Smooth muscle cell (in vitro differentiated cells): ENCODE results near the gene DNM3. TPM values are rescaled to one million over a fixed set of nuclear protein-coding genes. Genes with fewer than 3 reads are reported as not detected.

Experiments
- DNase-seq: peaks from one replicate; lab custom pipeline; 2025; ENCODE audit not compliant: unreplicated experiment; lab: John Stamatoyannopoulos, UW
- H2AFZ ChIP-seq: fragments of 200-600 bp; sonication (generic); 2 replicates; pipeline ENCODE4 v1.6.0; 2016; ENCODE audit warnings: antibody characterized with exemption, low read depth, mild to moderate bottlenecking
- H3F3A ChIP-seq: fragments of 200-600 bp; sonication (generic); 2 replicates; pipeline ENCODE4 v1.6.0; 2017; ENCODE audit warnings: antibody characterized with exemption, low read depth
- H3K27ac ChIP-seq: fragments of 200-600 bp; sonication (generic); 2 replicates; pipeline ENCODE4 v1.5.1; 2016; ENCODE audit warnings: low read depth, mild to moderate bottlenecking
- H3K27me3 ChIP-seq: fragments of 200-600 bp; sonication (generic); 2 replicates; pipeline ENCODE4 v1.6.1; 2016; ENCODE audit warnings: low read depth, mild to moderate bottlenecking
- H3K36me3 ChIP-seq: fragments of 200-600 bp; sonication (generic); 2 replicates; pipeline ENCODE4 v1.5.1; 2016; ENCODE audit warnings: low read depth
- H3K4me1 ChIP-seq: fragments of 200-600 bp; sonication (generic); 2 replicates; pipeline ENCODE4 v1.5.1; 2016; ENCODE audit warnings: low read depth
- H3K4me2 ChIP-seq: fragments of 200-600 bp; sonication (generic); 2 replicates; pipeline ENCODE4 v1.6.0; 2016; ENCODE audit warnings: mild to moderate bottlenecking
- H3K4me3 ChIP-seq: fragments of 200-600 bp; sonication (generic); 2 replicates; pipeline ENCODE4 v1.5.1; 2016; ENCODE audit warnings: mild to moderate bottlenecking
- H3K79me2 ChIP-seq: fragments of 200-600 bp; sonication (generic); 2 replicates; pipeline ENCODE4 v1.6.0; 2016; ENCODE audit warnings: low read depth, mild to moderate bottlenecking
- H3K9ac ChIP-seq: fragments of 200-600 bp; sonication (generic); 2 replicates; pipeline ENCODE4 v1.6.0; 2016; ENCODE audit warnings: low read depth
- H3K9me3 ChIP-seq: fragments of 200-600 bp; sonication (generic); replicated peaks from 2 replicates; pipeline ENCODE4 v1.5.1; 2016; ENCODE audit warnings: low read depth
- H4K20me1 ChIP-seq: fragments of 200-600 bp; sonication (generic); 2 replicates; pipeline ENCODE4 v1.6.0; 2016; ENCODE audit warnings: low read depth
- WGBS: methylation state at CpG from one replicate; pipeline ENCODE4 v1.1.7; 2016; ENCODE audit warnings: low lambda C conversion rate; 5-methylcytosine and 5-hydroxymethylcytosine counted together
- polyA plus RNA-seq: library from polyadenylated mRNA; unstranded; fragments of >200 nt; fragmentation: Nextera tagmentation; extraction: Ambion mirVana; gene quantifications from 2 replicates; pipeline ENCODE4 v1.2.1, GENCODE V29; 2016
- total RNA-seq: library from RNA; depleted of rRNA; stranded (reverse); fragments of >200 nt; gene quantifications from 2 replicates; pipeline ENCODE4 v1.2.3, GENCODE V29; 2014
- TF ChIP-seq, protein P1 (sequence below): fragments of 200-600 bp; sonication (generic); IDR thresholded peaks from 2 replicates; pipeline ENCODE4 v1.5.1; 2017; ENCODE audit warnings: borderline replicate concordance, mild to moderate bottlenecking, antibody characterized with exemption; ENCODE audit not compliant: insufficient read depth, poor library complexity, severe bottlenecking

The DNM3 gene
- total and polyA plus RNA-seq, 2 experiments from 2014 or later: 1.7 to 3.0 TPM

DNA sequence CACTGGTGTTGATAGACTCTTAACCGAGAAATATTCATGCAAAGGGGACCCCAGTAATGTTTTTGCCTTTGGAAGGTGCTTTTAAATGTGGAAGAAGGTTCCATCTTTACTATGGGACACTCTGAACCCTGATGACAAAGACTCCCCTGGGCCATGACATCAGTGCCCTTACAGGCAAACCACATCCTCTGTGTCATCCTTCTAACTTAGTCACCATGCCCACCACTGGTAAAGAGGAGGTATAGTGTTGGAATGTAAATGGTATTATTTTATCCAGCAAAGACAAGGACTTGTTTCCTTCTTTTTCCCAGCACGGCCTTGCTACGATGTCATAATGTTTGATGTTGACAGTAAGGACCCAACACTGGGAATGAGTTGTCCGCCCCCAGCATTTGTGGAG is 47.2 kb upstream of the DNM3 start:
- no peaks in the 10 kb centered on the region for H3K9me3 ChIP-seq
- peak overlapping the region; percentile 56 for H3K4me2 ChIP-seq
- H3K36me3 ChIP-seq: peaks cover 10% of the 10 kb centered on the region
- no peaks in the 10 kb centered on the region for H3F3A ChIP-seq
- H3K4me3 ChIP-seq: no peak overlapping the region
- no peak for DNase-seq
- TF ChIP-seq, protein P1, sequence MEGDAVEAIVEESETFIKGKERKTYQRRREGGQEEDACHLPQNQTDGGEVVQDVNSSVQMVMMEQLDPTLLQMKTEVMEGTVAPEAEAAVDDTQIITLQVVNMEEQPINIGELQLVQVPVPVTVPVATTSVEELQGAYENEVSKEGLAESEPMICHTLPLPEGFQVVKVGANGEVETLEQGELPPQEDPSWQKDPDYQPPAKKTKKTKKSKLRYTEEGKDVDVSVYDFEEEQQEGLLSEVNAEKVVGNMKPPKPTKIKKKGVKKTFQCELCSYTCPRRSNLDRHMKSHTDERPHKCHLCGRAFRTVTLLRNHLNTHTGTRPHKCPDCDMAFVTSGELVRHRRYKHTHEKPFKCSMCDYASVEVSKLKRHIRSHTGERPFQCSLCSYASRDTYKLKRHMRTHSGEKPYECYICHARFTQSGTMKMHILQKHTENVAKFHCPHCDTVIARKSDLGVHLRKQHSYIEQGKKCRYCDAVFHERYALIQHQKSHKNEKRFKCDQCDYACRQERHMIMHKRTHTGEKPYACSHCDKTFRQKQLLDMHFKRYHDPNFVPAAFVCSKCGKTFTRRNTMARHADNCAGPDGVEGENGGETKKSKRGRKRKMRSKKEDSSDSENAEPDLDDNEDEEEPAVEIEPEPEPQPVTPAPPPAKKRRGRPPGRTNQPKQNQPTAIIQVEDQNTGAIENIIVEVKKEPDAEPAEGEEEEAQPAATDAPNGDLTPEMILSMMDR: no peak
- H3K27me3 ChIP-seq: no peaks in the 10 kb centered on the region
- WGBS: 57% methylated on average over 4 of the region's 4 CpGs
- H4K20me1 ChIP-seq: no peaks in the 10 kb centered on the region
- peak overlapping the region; percentile 99 for H3K27ac ChIP-seq
- H2AFZ ChIP-seq: peak overlapping the region; percentile 45
- H3K4me1 ChIP-seq: no peaks in the 10 kb centered on the region
- no peaks in the 10 kb centered on the region for H3K79me2 ChIP-seq
- H3K9ac ChIP-seq: peak overlapping the region; percentile 86

- Histone ChIP-seq H3K4me3 (no peak overlapping the region), H3K9me3 (no peaks in the 10 kb centered on the region), H4K20me1 (no peaks in the 10 kb centered on the region), H3K27me3 (no peaks in the 10 kb centered on the region), H3K27ac (no peak overlapping the region), H3F3A (no peaks in the 10 kb centered on the region), H3K79me2 (no peaks in the 10 kb centered on the region), H2AFZ (no peak overlapping the region), H3K4me2 (no peak overlapping the region), H3K4me1 (no peaks in the 10 kb centered on the region), H3K36me3 (peaks cover 6% of the 10 kb centered on the region), H3K9ac (no peak overlapping the region)
- DNase-seq: no peak
- TF ChIP-seq, protein P1: no peak
- 92% methylated on average over 5 of the region's 5 CpGs for WGBS
Measured at GRCh38 chr1:171796592-171796991, 44.7 kb upstream of the DNM3 start.

- Histone ChIP-seq H3K79me2 (no peaks in the 10 kb centered on the region), H4K20me1 (no peaks in the 10 kb centered on the region), H3K27ac (no peak overlapping the region), H3K4me2 (no peak overlapping the region), H3K27me3 (no peaks in the 10 kb centered on the region), H3K9ac (no peak overlapping the region), H2AFZ (no peak overlapping the region), H3K36me3 (no peaks in the 10 kb centered on the region), H3K9me3 (no peaks in the 10 kb centered on the region), H3K4me1 (no peaks in the 10 kb centered on the region), H3K4me3 (no peak overlapping the region), H3F3A (no peaks in the 10 kb centered on the region)
- no peak for DNase-seq
- 91% methylated on average over 3 of the region's 3 CpGs for WGBS
- TF ChIP-seq, protein P1: no peak
Measured at GRCh38 chr1:171798311-171798710, 43.0 kb upstream of the DNM3 start.

- Histone ChIP-seq H3K27ac (no peak overlapping the region), H3K9ac (no peak overlapping the region), H4K20me1 (no peaks in the 10 kb centered on the region), H3K79me2 (no peaks in the 10 kb centered on the region), H3K36me3 (no peaks in the 10 kb centered on the region), H3K9me3 (no peaks in the 10 kb centered on the region), H3K4me3 (no peak overlapping the region), H3K4me1 (no peaks in the 10 kb centered on the region), H3F3A (no peaks in the 10 kb centered on the region), H2AFZ (no peak overlapping the region), H3K4me2 (no peak overlapping the region), H3K27me3 (no peaks in the 10 kb centered on the region)
- TF ChIP-seq, protein P1: no peak
- DNase-seq: no peak
- WGBS: 88% methylated on average over 3 of the region's 3 CpGs
Measured at GRCh38 chr1:171798765-171799164, 42.5 kb upstream of the DNM3 start.
